Ovary (tissue), 9 donors: ENCODE data around the gene ASF1A. TPM values are rescaled to one million over a fixed set of nuclear protein-coding genes. Genes with fewer than 3 reads are reported as not detected.

ENCODE experiments used
- DNase-seq, 5 donors: peaks; one replicate each; pipeline ENCODE4 v3.0.0-alpha.2; 2019 to 2020
- H3K27ac ChIP-seq, 2 donors: fragments of 200-600 bp; one replicate each; pipeline versions ENCODE4 v1.5.1 to v1.8.0; 2019 to 2022
- H3K27me3 ChIP-seq: fragments of 200-600 bp; one replicate; pipeline ENCODE4 v1.8.0; 2022
- H3K36me3 ChIP-seq: fragments of 200-600 bp; sonication (generic); one replicate; pipeline ENCODE4 v1.5.1; 2019
- H3K4me1 ChIP-seq: one replicate; pipeline ENCODE4 v1.8.1; 2013; ENCODE audit warnings: mild to moderate bottlenecking, moderate library complexity; ENCODE audit not compliant: insufficient read depth
- H3K4me3 ChIP-seq: fragments of 200-600 bp; sonication (generic); one replicate; pipeline ENCODE4 v1.5.1; 2017
- H3K9me3 ChIP-seq, 2 donors: fragments of 200-600 bp in 1 of 2; sonication (generic) in 1 of 2; one replicate each; pipeline versions ENCODE4 v1.5.1 to v1.8.1; 2013 to 2019; ENCODE audit warnings: mild to moderate bottlenecking in 1 of 2, moderate library complexity in 1 of 2
- EP300 ChIP-seq: sonication (generic); formaldehyde crosslinking; IDR thresholded peaks from one replicate; pipeline ENCODE4 v1.6.1; 2017; ENCODE audit warnings: antibody characterized with exemption
- POLR2A ChIP-seq: fragments of 450-650 bp; IDR thresholded peaks from one replicate; pipeline ENCODE4 v1.6.1; 2017; ENCODE audit warnings: antibody characterized with exemption, mild to moderate bottlenecking, moderate library complexity
- WGBS, 3 donors: extraction: QIAGEN DNeasy Blood & Tissue Kit in 1 of 3; methylation state at CpG; one replicate each; pipeline versions ENCODE4 v1.1.5 to v1.1.7; 2013 to 2017; 5-methylcytosine and 5-hydroxymethylcytosine counted together
- intact Hi-C, 4 donors: fragments of 100-400 bp; cut with DNase I; formaldehyde crosslinking; loops; one replicate each; pipeline versions ENCODE4 v1.11.0 to v1.15.1; 2022 to 2023
- polyA plus RNA-seq, 2 donors: library from polyadenylated mRNA; stranded (reverse); fragments of 200-250 nt in 1 of 2; fragments of 350-450 nt in 1 of 2; fragmentation: Illumina TruSeq in 1 of 2; extraction: RNeasy Lipid Tissue Mini Kit (QIAGEN cat#74804) in 1 of 2; gene quantifications; one replicate each; pipeline ENCODE4 v1.2.3, GENCODE V29; 2013 to 2014
- total RNA-seq, 7 donors: library from RNA; depleted of rRNA in 2 of 7; stranded (reverse); fragments of >200 nt in 2 of 7; fragmentation: NEBNext Ultra II Directional in 3 of 7; extraction: Animal tissue kit (Norgen Biotek cat#: 25700) in 3 of 7; gene quantifications; one replicate each; pipeline versions ENCODE4 v1.1.0 to v1.2.4, GENCODE V29; 2016 to 2023
- TF ChIP-seq, protein P1 (sequence below), 3 donors: fragments of 450-650 bp in 2 of 3; fragments of 200-600 bp in 1 of 3; IDR thresholded peaks; one replicate each; pipeline versions ENCODE4 v1.5.1 to v1.8.0; 2016 to 2022; ENCODE audit warnings: antibody characterized with exemption in 3 of 3, mild to moderate bottlenecking in 1 of 3
- donor health status: DM: no; HTN: no; CAD: no; lungs with moderate emphysema.
- donor health status: DM: no; HTN: no; CAD: no.
- donor health status: Bipolar disorder and iron deficiency.
- donor health status: DM: yes; HTN: yes; CAD: no.
- donor health status: DM: no; HTN: no; CAD: no.
- donor health status: DM: yes; HTN: yes; CAD: no.

The ASF1A gene
- total and polyA plus RNA-seq, 9 donors, result 9.9 to 30.7 (median 22.3) TPM

DNA sequence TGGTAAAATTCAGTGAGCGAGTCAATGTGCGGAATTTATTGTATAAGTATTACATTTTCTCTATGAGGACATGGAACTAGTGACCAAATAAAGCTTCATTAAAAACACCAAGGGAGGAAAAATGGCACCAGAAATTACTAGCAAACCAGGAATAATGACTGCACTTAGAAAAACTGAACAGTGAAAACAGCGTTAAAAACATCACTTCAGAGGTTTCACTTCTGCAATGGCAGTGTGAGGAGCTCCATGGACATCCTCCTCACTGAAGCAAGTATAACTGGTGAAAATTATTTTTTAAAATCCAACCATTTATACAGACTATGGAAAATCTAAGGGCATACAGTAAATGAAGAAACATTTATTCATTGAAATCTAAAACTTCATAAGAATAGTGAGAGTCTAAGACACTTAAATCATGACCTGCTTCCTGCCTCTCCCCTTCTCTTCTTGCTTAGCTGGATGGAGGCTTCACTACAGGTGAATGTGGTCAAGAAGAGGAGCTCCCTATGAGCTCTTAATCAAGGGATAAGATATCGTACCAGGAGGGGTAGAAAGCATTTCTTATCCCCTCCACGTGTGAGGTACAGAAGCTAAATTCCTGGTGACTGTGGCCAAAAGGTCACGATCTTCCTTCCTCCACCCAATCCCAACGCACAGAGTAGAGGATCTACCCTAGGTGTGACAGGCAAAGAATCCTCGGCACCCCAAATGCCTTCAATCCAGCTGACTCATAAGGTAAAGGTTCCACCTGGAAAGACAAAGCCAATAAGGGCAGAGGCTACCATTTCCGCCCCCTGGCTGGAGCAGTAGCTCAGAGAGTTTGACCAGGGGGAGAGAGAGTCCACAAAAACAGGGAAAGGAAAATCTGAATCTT, 12.3 kb upstream of the ASF1A start:
- H3K27ac ChIP-seq, result no peak overlapping the region
- H3K4me1 ChIP-seq, result peaks cover 6% of the 10 kb centered on the region
- no peak for TF ChIP-seq EP300
- TF ChIP-seq, protein P1, sequence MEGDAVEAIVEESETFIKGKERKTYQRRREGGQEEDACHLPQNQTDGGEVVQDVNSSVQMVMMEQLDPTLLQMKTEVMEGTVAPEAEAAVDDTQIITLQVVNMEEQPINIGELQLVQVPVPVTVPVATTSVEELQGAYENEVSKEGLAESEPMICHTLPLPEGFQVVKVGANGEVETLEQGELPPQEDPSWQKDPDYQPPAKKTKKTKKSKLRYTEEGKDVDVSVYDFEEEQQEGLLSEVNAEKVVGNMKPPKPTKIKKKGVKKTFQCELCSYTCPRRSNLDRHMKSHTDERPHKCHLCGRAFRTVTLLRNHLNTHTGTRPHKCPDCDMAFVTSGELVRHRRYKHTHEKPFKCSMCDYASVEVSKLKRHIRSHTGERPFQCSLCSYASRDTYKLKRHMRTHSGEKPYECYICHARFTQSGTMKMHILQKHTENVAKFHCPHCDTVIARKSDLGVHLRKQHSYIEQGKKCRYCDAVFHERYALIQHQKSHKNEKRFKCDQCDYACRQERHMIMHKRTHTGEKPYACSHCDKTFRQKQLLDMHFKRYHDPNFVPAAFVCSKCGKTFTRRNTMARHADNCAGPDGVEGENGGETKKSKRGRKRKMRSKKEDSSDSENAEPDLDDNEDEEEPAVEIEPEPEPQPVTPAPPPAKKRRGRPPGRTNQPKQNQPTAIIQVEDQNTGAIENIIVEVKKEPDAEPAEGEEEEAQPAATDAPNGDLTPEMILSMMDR (IDR thresholded peaks at IDR 0.05), result no peak
- intact Hi-C loops, result no loop called here
- H3K27me3 ChIP-seq, result no peaks in the 10 kb centered on the region
- WGBS, 3 donors, result 86 to 91% (median 88%) methylated on average over 9 of the region's 9 CpGs
- no peak overlapping the region for H3K4me3 ChIP-seq
- no peak for DNase-seq
- no peaks in the 10 kb centered on the region for H3K9me3 ChIP-seq
- H3K36me3 ChIP-seq, result no peaks in the 10 kb centered on the region

DNA sequence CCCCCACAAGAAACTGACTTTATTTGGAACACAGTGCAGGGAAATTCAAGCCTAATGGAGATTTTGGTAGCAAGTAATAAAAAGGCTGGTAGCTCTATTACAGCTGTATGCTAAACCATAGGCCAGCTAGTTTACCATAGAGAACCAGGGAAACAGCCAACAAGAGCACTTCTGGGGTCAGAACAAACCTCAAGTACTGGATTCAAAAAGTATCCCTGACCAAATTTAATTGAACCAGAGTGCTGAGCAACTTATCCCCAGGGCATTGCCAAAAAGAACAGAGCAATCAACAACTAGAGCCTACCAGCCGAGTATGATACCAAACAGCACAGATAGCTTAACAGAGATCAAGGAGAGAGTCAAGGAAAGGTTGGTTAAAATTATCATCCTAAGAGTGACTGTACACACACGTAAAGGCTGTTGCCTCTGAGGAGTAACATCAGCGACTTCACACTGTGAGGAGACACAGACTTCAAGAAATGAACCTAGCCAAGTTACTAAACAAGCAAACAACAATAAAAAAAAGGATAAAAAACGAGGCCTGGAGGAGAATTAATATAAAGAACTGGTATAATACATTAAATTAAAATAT, 11.5 kb upstream of the ASF1A start:
- no peaks in the 10 kb centered on the region for H3K27me3 ChIP-seq
- TF ChIP-seq, protein P1 (IDR thresholded peaks at IDR 0.05), result no peak
- TF ChIP-seq EP300 (no peak), POLR2A (no peak)
- no peaks in the 10 kb centered on the region for H3K36me3 ChIP-seq
- no peak for DNase-seq
- peaks cover 3% of the 10 kb centered on the region for H3K4me1 ChIP-seq
- 92 to 93% (median 93%) methylated on average over 4 of the region's 4 CpGs for WGBS, 3 donors
- no peaks in the 10 kb centered on the region for H3K9me3 ChIP-seq
- no peak overlapping the region for H3K4me3 ChIP-seq
- intact Hi-C loops, result no loop called here
- H3K27ac ChIP-seq, result no peak overlapping the region

DNA sequence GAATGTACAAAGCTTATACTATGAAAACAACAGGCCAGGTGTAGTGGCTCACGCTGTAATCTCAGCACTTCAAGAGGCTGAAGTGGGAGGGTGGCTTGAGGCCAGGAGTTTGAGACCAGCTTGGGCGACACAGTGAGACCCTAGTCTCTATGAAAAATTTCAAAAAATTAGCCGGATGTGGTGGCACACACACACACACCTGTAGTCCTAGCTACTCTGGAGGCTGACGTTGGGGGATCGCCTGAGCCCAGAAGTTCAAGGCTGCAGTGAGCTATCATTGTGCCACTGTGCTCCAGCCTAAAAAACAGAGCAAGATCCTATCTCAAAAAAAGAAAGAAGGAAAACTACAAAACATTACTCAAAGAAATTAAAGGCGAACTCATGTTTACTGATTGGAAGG, 7.3 kb upstream of the ASF1A start:
- no peak overlapping the region for H3K27ac ChIP-seq
- no peak for DNase-seq
- H3K9me3 ChIP-seq, result no peaks in the 10 kb centered on the region
- 72 to 77% (median 77%) methylated on average over 6 of the region's 6 CpGs for WGBS, 3 donors
- H3K36me3 ChIP-seq, result no peaks in the 10 kb centered on the region
- intact Hi-C loops, result no loop called here
- peaks cover 4% of the 10 kb centered on the region for H3K4me1 ChIP-seq
- TF ChIP-seq, protein P1 (IDR thresholded peaks at IDR 0.05), result no peak
- TF ChIP-seq EP300 (no peak), POLR2A (no peak)
- H3K4me3 ChIP-seq, result no peak overlapping the region
- no peaks in the 10 kb centered on the region for H3K27me3 ChIP-seq

DNA sequence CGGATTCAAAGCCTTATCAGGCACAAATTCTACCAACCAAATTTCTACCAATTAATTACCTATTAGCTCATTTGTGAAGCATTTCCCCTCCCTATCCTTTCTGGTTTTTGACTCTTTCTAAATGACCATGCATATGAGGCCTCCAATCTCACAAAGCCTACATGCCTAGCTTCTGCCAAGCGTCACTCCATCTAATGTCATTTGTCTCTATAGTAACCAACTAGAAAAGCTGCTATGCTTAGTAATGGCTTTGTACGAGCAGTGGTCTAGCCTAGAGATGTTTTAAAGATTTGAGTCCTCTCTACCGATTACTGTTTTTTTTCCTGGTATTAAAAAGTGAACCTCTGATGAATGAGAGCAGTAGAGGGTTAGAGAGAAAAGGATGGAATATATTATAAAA, 4.8 kb upstream of the ASF1A start:
- 94 to 98% (median 97%) methylated on average over 4 of the region's 4 CpGs for WGBS, 3 donors
- intact Hi-C loops, result no loop called here
- TF ChIP-seq POLR2A, result no peak
- TF ChIP-seq, protein P1 (IDR thresholded peaks at IDR 0.05), result no peak
- TF ChIP-seq EP300, result no peak
- no peak overlapping the region for H3K4me3 ChIP-seq
- H3K9me3 ChIP-seq, result no peaks in the 10 kb centered on the region
- peaks cover 3% of the 10 kb centered on the region for H3K4me1 ChIP-seq
- no peaks in the 10 kb centered on the region for H3K36me3 ChIP-seq
- H3K27me3 ChIP-seq, result no peaks in the 10 kb centered on the region
- no peak for DNase-seq
- H3K27ac ChIP-seq, result no peak overlapping the region
